HG03045 (cell line): ENCODE results near the gene BAIAP3.

ENCODE experiments used
- ATAC-seq: cut with Tn5 transposase; IDR thresholded peaks from one replicate; pipeline ENCODE4 v1.9.1; 2021; ENCODE audit warnings: mild to moderate bottlenecking, moderate library complexity; ENCODE audit not compliant: unreplicated experiment

BAIAP3 gene

DNA sequence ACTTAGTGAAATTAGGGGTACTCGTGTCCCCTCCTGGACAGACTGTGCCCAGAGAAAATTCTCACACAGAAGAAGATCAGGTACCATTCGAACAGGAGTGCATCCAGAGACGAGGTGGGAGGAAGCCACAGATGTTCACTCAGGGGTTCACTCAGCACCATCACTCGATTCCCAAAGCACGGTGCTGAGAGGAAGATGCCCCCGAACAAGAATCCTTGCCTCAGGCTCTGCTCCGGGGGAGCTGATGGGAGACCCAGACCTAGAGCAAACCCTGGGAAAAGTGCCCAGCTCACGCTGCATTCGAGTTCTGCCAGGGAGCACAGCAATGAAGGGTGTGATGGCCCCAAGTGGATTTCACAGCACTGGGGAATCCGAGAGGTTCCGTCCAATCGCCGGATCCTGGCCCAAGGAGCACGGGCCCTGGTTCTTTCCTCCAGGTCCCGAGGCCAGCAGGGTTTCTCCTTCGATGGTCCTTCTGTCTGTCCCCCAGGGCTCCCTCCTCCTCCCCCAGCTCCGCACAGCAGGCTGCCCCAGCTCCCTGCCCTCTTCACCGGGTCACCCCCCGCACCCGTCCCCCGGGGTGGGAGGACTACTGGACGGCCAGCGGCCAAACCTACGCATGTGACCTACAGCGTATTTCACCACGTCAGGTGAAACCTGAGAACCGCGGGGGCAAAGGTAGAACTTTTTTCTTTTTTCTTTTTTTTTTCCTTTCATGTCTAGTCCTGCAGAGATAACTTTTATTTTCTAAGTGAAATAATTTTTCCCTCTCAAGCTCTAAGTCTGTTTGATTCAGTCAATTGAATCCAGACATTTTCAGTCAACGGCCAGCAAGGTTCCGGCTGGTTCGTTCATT, 34.2 kb upstream of the BAIAP3 start:
- ATAC-seq = no peak

DNA sequence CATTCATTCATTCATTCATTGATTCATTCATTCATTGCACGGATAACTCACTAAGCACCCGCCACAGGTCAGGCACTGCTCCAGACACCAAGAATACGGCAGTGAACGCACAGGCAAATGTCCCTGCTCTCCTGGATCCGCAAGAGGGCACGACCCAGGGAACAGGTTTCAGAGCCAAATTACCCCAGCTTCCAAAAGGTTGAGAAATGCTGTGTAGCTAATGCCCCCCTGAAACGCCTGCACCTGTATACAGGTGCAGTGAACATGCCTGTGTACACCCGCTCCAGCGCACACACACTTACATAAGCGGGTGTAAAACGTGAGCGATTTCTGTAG, 33.6 kb upstream of the BAIAP3 start:
- no peak for ATAC-seq

DNA sequence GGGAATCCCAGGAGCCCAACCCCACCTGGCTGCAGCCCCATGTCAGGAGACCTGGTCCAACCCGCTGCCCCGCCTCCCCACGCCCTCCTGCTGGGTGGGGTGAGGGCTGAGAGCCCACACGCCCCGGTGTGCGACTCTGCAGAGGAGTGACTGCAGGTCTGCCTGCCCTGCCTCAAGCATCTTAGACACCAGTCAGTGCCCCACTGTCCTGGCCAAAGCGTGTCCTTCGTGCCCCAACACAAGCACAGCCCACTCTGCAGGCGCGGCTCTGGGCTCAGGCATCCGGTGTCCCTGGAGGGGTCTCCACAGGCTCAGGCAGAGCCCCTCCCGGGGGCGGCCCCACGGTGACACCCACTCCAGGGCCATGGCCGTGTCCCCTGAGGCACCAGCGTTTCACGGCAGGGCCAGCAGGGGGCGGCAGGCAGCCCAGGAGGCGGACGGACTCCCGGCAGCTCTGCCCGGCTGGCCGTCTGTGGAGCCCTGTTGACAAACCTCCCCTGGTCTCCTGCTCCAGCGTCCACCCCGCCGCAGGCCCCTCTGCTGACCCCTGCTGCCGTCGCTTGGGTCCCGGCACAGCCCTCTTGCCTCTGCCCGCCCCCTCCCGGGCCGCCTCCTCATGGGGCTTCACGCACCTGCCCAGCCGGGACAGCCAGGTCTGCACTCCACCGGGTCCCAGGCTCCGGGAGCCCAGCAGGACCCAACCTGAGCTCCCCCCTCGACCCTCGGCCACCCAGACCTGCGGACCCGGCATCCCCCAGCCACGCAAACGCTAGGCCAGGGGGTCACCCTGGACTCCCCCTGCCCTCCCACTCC, 32.6 kb upstream of the BAIAP3 start:
- ATAC-seq = no peak

DNA sequence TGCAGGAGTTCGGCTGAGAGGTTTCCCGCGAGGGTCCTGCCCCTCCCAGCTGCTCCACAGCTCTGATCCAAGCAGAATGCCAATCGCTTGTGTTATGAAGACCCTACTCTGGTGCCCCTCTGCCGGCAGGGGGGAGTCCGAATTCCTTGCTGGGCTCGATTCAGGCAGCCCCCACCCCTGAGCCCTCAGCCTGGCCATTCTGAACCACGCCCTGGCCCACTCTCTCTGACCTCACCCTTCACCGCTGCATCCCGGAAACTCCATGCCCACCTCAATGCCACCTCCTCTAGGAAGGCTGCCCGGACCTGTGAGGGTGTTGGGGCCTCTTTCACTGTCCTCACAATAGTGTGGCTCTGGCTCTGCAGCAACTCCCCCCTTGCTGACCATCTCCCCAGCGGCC, 31.9 kb upstream of the BAIAP3 start:
- no peak for ATAC-seq

DNA sequence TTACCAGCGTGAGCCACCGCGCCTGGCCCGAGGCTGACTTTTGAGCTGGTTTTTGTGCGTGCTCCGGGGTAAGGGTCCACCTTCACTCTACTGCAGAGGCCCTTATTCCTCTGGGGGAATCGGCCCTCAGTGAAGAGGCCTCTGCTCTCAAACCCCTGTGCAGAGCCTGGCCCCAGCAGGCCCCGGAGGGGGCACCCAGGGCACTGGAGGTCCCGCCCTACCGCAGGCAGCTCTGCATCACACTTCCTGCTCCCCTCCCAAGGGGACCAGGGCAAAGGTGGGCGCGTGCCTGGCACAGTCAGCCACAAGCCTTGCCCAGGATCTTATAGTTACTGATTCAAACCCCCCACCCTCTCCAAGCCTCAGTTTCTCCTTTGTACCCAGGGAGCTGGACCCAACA, 27.6 kb upstream of the BAIAP3 start:
- ATAC-seq = no peak

DNA sequence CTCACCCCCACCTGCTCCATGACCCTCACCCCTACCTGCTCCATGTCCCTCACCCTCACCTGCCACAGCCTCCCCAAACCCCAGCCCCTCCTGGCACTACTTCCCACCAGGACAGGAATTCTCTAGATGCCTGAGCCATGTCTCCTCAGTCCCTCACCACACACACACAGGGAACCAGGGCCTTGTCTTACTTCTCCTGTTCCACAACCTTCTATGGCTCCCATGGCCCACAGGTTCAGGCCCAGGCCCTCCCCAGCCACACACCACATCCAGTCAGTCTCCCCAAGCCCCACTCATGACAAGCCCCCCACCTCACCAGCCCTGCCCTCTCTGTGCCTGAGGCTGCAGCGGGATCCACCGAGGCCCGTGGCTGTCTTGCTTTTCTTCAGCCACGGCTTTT, 27.1 kb upstream of the BAIAP3 start:
- ATAC-seq = no peak

DNA sequence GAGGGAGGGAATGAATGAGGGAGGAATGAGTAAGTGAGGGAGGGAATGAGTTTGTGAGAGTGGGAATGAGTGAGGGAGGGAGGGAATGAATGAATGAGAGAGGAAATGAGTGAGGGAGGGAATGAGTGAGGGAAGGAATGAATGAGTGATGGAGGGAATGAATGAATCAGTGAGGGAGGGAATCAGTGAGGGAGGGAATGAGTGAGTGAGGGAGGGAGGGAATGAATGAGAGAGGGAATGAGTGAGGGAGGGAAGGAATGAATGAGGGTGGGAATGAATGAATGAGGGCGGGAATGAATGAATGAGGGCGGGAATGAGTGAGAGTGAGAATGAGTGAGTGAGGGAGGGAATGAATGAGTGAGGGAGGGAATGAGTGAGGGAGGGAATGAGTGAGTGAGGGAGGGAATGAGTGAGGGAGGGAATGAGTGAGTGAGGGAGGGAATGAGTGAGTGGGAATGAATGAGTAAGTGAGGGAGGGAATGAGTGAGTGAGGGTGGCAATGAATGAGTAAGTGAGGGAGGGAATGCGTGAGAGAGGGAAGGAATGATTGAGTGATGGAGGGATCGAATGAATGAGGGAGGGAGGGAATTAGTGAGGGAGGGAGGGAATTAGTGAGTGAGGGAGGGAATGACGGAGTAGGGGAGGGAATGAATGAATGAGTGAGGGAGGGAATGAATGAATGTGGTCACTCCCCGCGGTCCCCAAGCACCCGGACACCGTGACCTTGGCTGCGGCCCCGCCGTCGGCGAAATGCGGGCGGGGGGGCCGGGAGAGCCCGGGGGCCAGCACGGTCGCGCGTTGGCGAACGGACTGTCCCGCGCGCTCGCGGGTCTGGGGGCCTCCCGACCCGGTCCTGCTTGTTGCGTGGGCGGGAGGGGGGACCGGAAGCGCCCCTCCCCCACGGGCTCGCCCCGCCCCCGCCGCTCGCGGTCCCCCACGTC, 25.1 kb upstream of the BAIAP3 start:
- ATAC-seq = no peak

DNA sequence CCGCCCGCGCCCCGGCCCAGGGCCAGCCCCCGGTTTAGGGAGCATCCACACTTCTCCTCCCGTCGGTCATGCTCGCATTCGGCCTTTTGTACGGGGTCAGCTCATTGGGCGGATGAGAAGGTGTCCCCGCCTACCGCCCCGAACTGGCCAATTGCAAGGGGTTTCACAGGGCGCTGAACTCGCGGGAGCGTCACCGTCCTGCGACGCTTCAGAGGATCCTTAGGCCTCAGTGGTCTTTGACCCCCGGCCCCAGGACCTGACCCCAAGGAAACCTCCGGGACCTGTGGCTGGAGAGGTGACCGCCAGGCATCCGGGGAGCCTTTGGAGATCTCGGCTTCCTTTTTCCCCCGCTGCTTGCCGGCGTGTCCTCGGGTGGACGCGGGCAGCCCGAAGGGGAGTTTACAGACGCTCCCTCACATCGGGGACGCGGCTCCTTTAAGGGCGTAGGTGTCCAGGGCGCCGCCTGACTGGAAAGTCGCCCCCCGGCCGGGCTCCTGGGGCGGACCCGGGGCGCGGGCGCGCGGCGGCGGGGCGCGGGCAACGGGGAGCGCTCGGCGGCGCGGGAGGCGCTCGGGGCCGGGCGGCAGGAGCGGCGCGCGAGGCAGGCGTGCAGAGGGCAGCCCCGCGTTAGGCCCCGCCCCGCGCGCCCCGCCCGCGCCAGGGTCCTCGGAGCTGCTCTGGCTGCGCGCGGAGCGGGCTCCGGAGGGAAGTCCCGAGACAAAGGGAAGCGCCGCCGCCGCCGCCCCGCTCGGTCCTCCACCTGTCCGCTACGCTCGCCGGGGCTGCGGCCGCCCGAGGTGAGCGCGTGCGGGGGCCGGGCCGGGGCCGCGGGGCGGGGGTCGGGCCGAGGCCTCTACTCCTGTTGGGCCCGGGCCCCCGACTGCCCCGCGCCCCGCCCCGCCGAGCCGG, 24.2 kb upstream of the BAIAP3 start, which contains the start of gene UBE2I:
UBE2I (plus strand) TSS at position 660 of the 909 bp plus-strand sequence. CDS start 4,395 bp downstream, outside the sequence.
- peak; percentile 64 for ATAC-seq

DNA sequence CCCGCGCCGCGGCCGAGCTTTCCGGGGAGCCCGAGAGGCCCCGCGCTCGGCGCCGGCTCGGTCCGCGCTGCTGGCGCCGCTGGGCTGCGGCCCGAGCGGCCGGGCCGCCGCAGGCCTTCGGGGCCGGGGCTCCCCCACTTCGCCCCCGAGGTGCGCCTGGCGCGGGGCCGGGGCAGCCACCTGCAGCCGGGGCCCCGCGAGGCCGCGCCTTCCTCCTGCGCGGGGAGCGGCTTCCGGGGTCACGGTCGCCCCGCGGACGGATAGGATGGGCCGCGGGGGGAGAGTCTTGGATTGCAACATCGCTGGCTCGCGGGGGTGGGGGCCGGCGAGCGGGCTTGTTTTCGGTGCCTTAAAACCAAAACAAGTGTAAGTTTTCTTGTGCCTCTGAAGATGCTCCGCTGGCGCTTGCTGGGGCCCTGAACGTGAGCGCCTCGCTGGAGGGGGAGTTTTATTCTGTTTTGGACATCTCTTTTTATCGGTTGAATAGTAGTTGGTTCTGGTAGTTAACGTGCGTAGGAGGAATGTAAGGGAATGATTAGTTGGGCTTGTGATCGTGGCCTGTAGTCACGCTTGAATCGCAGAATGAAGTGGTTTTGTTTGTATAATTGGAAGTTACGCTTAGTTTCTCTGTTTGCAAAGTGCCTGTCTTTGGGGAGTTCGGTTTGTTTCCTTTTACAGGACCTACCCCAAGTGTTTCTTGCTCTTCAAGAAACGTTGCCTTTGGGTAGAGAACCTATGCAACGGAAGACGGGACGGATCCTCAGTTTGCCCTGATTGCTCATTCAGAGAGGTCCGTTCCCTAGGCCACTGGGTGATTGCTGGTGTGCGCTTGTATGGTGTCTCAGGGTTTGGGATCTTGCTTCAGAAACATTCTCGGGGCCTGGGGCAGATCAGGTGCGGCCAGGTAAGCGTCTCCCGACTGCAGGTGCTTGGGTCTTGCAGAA, 23.3 kb upstream of the BAIAP3 start:
- ATAC-seq = peak; percentile 17

DNA sequence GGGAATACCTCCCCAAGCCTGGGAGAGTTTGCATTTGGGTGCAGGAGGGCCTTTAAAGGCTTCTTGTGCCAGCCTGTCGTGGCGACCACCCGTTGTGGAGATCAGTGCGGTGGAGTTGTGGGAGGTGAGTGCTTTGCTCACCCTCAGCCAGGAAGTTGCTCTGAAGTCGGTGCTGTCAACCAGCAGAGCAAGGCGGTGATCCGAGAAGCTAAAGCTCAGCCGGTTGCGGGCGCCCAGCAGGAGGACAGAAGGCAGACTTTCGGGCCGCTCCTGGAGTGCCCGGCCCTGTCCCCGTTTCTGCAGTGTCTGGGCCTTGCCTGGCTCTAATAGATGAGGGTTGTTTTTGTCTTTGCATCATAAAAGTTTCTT, 22.6 kb upstream of the BAIAP3 start:
- no peak for ATAC-seq

DNA sequence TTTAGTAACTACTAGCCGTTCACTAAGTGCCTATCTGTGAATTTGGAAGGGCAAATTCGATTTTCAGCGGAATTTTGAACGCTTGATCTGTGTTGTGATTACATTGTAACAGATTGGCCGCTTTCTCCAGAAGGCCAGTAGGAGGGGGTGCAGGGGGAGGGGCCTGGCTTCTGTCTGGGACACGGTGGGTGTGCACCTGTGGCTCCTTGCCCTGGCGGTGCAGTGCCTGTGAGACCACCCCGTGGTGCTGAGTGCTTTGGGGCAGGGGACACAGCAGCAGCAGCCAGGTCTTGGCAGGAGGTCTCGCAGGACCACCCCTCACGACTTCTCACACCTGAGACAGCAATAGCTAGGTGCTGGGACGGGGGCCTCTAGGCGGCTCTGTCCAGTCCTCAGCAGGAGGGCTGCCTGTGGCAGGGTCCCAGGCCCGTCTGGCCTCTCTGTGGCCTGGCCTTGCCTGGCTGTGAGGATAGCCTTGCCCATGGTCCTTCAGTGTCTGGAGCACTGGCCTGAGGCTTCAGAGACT, 22.2 kb upstream of the BAIAP3 start:
- ATAC-seq = no peak

DNA sequence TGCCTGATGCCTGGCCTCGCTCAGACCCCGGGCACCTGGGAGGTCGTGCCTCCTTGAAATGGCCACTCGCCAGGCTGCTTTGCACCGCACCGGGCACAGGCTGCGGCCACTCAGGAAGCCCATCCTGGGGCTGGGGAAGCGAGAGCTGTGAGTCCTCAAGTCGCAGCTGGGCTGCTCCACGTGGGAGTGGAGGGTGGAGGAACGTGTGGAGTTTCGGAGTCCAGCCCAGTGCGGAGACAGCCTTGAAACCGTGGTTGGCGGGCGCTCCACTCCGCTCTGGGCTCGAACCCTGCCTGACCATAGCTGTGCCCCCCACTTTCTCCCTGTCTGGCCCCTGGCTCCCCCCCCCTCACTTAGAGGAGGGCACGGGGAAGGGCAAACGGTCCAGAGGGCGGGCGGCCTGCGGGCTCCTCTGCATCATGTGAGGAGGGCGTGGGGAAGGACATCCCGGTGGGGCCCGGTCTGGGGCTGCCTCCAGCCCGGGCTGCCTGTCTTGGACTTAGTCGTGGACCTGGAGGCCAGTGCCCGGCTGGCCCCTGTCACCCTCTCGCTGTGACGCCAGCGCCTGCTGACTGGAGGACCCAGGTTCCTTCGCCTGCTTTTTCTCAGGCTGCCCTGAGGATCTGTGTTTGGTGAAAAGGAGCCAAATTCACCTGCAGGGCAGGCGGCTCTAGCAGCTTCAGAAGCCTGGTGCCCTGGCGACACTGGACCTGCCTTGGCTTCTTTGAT, 21.5 kb upstream of the BAIAP3 start:
- no peak for ATAC-seq

DNA sequence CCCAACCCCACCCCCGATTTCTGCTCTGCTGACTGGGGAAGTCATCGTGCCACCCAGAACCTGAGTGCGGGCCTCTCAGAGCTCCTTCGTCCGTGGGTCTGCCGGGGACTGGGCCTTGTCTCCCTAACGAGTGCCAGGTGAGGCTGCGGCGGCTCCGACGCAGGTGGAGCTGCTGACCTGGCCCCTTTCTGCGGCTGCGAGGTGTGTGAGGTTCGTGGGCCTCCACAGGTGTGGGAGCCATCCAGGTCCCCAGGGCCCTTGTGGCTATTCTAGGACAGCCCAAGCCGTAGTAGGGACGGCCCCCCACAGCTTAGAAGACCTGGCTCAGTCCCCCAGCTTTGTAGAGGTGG, 21.0 kb upstream of the BAIAP3 start:
- ATAC-seq = no peak

DNA sequence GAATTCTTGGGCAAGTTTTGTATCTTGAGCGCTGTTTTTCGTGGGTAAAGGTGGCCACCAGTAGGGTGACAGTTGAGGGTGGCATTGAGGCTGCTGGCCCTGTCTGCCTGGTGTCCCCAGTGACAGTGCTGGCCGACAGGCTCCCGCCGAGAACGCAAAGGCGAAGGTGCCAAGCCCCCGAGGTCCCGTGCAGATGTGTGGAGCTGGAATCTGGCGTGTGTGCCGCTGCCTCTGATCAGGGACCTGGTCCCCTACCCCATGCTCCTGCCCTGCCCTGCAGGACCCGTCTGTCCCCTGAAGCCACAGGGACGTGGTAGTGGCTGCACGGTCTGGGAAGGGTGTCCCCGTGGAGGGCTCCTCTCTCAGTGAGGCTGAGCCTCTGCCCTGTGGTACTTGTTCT, 20.5 kb upstream of the BAIAP3 start:
- ATAC-seq = no peak

DNA sequence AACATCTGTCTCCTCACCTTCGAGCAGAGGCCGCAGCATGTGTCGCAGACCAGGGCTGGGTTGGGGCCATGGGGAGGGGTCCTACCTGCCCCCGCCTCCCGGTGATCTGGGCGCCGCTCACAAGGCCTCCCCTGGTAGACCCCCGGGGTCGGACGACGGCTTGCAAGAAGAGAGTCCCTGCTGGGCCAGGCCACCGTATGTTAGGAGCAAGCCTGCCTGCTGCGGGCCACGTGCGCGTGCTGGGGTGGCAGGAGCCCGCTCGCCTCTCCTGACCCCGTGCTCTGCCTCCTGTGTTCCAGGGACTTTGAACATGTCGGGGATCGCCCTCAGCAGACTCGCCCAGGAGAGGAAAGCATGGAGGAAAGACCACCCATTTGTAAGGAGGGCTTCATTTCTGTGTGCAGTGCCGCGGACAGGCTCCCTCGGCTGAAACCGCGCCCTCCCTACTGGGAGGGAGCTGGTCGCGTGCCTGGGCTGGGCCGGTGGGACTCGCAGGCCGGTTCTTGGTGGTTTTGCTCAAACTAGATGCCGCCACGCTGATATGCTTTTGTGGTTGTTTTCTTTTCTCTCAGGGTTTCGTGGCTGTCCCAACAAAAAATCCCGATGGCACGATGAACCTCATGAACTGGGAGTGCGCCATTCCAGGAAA, 19.6 kb upstream of the BAIAP3 start:
- ATAC-seq = no peak

DNA sequence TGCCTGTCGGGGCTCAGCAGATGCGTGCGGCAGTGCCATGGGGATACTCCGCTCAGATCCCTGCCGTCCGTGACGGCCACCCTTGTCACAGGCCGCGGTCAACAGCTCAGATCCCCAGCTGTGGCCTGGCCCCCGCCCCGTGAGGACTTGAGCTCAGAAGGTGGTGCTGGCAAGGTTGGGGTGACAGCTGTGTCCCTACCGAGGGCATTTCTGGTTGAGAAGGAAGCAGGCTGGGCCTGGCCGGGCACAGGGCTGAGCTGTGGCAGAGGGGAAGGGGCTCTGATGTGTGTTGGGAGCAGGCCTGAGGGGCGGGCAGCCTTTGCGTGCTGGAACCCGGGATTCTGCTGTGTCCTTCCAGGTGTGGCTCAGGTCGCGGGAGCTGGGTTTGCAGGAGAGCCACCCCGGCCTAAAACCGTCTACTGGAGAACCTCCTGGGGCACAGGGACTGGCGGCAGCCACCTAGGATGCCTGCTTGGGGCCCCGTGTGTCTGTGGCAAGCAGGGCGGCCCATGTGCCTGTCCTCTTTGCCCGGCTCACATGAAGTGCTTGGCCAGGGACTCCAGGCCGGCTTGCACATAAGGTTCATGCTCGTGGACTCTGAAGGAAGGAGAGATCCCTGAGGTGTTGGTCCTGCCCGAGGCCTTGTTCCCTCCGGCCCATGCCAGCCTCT, 18.9 kb upstream of the BAIAP3 start:
- no peak for ATAC-seq
